GM21737 (cell line): Measurements from ENCODE around the gene TMEM151A.
"Not testable (repeated sequence)": the region's sequence is repeated elsewhere in the genome, so short reads cannot be mapped to it uniquely, and the experiment has no call there.

Experiments
- ATAC-seq: cut with Tn5 transposase; IDR thresholded peaks from one replicate; pipeline ENCODE4 v1.9.1; 2021; ENCODE audit warnings: mild to moderate bottlenecking, moderate library complexity; ENCODE audit not compliant: unreplicated experiment

Gene TMEM151A

DNA sequence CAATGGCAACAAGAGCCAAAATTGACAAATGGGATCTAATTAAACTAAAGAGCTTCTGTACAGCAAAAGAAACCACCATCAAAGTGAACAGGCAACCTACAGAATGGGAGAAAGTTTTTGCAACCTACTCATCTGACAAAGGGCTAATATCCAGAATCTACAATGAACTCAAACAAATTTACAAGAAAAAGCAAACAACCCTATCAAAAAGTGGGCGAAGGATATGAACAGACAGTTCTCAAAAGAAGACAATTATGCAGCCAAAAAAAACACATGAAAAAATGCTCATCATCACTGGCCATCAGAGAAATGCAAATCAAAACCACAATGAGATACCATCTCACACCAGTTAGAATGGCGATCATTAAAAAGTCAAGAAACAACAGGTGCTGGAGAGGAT is 28.6 kb downstream of the TMEM151A start:
- ATAC-seq = not testable (repeated sequence)

DNA sequence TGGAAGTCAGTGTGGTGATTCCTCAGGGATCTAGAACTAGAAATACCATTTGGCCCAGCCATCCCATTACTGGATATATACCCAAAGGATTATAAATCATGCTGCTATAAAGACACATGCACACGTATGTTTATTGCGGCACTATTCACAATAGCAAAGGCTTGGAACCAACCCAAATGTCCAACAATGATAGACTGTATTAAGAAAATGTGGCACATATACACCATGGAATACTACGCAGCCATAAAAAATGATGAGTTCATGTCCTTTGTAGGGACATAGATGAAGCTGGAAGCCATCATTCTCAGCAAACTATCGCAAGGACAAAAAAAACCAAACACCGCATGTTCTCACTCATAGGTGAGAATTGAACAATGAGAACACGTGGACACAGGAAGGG is 29.1 kb downstream of the TMEM151A start:
- not testable (repeated sequence) for ATAC-seq

DNA sequence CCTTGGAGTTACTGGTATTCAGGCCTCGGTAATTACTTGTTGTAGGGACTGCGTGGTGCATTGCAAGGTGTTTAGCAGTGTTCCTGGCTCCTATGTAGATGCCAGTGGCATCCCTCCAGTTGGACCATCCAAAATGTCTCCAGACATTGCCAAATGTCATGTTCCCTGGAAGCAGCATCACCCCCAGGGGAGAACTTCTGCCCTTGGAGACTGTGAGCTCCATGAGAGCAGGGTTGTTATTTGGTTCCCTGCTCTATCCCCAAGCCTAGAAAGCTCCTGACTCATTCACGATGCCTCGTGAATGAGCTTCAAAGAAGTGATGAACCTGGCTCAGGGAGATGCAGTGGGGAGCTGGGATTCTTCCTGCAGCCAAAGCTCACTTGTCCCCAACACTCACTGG is 29.9 kb downstream of the TMEM151A start:
- ATAC-seq = no peak

DNA sequence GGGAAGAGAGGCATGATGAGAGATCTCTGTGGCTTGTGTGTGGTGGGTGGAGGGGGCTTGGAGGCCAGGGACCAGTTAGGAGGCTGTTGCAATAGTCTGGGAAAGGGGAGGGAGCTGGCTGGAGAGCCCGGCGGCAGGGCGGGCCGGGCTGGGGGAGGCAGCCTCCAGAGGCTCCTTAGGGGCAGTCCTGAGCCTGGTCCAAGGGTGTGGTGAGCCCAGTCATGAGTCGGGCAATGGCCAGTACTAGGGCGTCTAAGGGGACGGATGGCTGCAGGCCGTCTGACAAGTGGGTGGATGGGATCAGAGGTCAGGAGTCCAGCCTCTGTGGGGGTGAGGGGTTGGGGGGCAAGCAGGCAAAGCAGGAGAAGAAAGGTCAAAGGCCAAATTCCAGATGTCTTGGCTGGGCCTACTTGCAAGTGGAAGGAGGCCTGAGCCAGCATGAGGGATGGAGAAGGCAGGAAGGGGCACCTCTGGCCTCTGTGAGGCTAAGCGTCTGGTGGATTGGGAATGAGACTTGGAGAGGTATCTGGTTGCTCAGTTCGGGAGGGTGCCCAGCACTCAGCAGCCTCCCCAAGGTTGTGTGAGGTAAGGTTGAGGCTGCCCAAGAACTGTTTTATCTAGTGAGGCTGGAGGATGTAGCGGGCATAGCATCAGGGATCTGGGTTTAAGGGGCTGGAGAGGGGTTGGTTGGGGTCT is 31.2 kb downstream of the TMEM151A start:
- ATAC-seq = no peak

DNA sequence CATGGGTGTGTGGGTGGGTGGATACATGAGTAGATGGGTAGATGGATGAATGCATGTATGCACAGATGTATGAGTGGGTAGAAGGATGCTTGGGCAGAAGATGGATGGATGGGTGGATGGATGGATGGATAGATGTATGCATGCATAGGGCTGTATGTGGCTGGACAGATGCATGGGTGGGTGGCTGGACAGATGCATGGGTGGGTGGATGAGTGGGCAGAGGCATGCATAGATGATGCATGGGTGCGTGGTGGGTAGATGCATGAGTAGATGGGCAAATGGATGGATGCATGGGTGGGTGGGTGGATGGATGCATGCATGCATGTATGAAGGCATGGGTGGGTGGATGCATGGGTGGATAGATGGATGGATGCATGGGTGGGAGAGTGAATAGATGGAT is 32.0 kb downstream of the TMEM151A start:
- ATAC-seq = no peak

DNA sequence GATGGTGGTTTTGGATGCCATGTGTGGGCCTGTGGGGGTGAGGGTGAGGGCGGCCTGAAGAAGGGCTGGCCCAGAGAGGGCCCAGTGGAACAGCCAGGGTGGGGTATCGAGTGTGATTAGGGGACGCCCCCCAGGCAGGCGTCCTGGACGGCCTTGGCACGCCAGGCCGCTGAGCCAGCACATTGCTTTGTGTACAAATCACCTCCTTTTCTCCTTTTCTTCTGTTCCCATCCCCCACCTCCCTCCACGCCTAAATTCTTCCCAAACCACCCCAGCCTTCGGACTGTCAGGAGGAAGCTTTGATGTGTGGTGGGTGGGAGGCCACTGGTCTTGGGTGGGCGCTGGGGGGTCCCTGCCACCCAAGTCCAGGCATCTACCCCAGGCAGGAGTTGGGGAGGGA is 33.0 kb downstream of the TMEM151A start:
- no peak for ATAC-seq

DNA sequence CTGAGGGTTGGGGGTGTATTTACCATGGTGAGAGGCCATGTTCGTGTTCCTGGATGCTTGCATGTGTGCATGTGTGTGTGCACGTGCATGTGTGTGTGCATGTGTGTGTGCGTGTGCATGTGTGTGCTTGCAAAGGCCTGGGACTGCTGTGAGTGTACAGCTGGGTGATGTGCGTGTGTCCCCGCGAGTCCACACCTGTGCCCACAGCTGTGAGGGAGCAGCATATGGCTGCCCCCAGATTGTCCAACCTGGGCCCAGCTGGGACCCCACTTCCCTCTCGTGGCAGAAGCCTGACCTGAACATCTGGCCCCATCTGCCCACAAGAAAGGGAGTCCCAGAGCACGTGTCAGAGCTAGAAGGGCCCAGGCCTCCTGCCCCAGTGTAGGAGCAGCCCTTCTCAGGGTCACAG is 33.6 kb downstream of the TMEM151A start:
- ATAC-seq = no peak

DNA sequence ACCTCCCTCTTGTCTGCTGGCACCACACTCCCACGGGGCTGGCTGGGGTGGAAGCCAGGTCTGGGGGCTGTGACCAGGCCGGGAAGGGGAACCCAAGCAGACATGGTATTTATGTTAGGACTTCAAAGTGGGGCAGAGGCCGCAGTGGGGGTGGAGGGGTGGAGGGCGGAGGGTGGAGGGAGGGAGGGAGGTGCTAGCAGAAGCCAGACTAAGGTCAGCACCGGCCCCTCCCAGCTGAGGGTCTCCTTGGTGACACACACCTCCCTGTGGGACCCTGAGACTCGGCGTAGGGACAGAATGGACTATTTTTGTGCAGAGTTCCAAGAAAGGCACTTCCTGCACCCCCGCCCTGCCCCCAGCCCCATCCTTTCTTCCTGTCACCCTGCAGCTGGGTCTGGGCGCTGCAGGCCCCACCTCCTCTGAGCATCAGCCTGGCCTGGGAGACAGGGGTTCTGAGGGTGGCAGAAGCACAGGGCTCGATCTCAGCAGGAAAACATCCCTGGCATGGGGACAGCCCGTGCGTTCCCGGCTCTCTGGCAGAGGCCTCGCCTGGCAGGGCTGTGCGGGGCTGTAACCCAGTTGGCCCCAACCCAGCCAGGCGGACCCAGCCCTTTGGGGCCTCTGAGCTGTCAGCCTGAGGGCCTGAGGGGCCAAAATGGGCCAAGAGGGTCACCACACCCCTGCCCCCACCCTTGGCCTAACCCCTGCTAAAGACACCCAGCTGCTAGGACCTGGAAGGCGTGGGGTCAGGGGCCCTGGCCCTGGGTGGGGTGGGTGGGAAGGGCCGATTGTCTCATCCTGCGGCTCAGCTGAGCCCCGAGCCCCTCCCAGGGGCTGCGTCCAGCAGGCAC is 34.8 kb downstream of the TMEM151A start:
- no peak for ATAC-seq

DNA sequence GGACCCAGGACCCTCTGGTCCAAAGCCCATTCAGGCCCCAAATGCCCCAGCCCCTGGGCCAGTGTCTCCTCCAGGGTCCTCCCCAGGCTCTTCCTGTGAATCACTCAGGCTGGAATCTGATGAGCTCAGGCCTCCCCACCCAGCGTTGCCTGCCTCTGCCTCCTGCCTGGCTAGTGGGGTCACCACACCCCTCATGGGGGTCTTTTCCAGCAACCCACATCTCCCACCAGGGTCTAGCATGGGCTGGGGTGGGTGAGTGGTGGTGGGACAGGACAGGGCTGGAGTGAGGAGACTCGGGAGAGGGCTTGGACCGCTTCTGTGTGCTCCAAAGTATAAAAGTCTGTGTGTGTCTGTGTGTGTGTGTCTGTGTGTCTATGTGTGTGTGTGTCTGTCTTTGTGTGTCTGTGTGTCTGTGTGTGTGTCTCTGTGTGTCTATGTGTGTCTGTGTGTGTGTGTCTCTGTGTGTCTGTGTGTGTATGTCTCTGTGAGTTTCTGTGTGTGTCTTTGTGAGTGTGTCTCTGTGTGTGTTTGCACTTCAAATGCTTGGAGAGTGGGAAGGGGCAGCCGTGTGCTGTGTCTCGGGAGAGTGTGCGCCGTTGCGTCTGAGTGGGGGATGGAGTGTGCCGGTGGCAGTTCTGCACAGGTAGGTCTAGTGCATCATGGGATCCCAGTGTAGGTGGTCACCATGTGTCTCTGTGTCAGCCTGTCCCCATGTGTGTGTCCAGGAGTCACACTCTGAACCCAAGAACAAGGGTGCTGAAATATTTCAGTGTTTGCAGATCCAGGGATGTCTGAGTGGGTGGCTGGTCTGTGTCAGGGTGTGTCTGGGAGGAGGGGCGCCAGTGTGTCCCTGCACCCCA is 35.7 kb downstream of the TMEM151A start:
- ATAC-seq = no peak

DNA sequence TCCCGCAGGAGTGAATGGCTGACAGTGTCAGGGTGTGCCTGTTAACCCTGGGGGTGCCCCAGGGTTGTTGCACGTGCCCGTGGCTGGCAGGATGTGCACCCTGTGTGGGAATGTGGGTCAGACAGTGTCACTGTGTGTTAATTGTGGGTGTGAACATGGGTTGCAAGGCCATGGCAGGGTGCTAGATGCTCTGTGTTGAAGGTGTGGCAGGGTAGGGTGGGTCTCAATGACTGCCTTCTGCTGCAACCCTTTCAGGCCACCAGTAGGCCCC is 36.3 kb downstream of the TMEM151A start:
- ATAC-seq = no peak

DNA sequence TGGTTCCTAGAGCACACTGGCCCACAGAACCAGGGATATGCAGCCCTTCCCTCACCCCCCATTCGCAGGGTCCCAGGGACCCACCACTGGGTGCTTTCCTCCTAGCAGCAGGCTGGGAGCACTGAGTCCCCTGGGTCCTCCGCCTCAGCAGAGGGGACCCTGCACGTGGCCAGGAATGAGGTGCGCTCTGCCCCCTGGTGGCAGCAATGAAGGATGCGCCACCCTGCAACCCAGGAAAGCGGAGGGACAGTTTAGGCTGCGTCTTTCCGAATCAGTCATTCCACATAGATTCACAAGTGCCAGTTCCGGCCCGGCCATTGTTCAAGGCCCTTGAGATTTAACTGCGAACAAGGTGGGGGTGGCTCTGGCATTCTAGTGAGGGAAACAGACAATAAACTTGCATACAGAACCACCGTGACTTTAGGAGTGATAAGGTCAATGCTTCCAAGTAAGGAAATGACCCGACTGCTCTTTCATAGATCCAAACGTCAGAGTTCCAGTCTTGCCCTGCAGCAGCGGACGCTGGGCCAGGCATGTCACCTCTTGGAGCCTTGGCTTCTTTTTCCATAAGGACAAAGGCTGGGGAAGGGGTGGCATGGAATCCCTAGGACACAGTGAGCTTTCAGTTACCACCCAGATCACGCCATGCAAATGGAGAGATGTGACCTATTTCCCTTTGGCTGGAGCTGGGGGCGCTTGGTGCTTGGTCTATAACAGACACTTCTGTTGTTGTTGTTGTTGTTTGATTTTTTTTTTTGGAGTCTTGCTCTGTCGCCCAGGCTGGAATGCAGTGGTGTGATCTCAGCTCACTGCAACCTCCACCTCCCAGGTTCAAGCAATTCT is 36.8 kb downstream of the TMEM151A start:
- no peak for ATAC-seq

DNA sequence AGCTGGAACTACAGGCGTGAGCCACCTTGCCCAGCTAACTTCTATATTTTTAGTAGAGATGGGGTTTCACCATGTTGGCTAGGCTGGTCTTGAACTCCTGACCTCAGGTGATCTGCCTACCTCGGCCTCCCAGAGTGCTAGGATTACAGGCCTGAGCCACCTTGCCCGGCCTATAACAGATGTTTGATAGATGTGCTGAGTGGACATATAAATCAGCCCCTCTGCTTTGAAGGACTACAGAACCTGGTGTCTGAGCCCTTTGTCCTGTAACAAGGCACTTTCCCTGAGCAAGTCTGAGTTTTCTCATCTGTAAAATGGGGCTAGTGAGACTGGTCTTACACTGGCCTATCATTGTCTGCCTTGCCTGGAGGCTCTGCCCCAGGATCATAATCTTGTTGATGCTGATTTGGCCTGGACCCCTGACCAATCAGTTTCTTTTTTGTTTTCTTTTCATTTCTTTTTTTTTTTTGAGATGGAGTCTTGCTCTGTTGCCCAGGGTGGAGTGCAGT is 37.5 kb downstream of the TMEM151A start:
- no peak for ATAC-seq

DNA sequence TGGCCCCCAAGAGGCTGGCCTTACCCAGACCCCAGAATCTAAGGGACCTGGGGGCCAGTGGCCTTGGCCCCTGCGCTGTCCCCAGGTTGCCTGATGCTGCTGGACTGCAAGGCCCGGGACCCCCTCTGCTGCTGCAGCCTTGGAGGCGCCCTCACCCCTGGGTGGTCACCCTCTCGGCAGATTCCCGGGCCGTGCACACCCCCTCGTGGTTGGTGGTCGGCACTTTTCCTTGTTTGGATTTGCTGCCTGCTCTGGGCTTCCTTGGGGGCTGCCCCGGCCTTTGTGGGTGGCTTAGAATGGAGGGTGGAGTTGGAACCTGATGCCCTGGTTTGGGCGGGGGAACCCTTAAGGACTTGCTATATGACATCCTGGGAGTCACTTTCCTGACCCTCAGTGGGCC is 39.2 kb downstream of the TMEM151A start:
- ATAC-seq = no peak

DNA sequence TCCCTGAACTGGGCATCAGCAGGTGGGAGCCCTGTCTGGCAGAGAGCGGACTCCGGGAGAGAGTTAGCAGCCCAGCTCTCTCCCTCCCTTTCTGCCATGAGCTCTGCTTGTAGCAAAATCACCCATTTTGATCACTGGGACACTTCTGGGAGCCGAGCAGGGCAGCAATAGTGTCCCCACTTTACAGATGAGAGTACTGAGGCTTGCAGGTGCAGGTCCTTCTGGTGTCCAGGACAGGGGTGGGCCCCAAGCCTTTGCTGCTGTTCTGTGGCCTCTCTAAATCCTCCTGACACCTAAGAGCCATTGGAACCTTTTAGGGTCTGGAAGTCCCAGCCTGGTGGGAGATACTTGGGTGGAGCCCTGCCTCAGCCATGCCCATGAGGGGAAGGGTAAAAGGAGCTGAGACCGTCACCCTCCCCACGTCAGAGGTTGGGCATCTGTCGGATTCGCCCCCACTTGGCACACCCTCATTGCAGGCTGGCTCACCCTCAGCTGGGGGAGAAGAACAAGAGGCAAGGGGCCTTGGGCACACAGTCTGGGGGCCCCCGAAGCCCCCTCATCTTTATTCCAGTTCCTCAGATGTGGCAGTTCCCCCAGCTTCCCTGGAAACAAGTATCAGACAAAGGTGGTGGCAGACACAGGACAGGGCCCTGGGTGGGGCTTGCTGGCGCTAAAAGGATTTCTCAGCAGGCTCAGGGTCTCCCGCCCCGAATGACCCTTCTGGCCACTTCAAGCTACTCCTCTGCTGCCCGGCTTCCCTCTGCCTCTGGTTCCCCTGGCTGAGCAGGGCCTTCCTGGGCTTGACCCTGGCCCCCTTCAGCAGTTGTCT is 40.1 kb downstream of the TMEM151A start:
- no peak for ATAC-seq

DNA sequence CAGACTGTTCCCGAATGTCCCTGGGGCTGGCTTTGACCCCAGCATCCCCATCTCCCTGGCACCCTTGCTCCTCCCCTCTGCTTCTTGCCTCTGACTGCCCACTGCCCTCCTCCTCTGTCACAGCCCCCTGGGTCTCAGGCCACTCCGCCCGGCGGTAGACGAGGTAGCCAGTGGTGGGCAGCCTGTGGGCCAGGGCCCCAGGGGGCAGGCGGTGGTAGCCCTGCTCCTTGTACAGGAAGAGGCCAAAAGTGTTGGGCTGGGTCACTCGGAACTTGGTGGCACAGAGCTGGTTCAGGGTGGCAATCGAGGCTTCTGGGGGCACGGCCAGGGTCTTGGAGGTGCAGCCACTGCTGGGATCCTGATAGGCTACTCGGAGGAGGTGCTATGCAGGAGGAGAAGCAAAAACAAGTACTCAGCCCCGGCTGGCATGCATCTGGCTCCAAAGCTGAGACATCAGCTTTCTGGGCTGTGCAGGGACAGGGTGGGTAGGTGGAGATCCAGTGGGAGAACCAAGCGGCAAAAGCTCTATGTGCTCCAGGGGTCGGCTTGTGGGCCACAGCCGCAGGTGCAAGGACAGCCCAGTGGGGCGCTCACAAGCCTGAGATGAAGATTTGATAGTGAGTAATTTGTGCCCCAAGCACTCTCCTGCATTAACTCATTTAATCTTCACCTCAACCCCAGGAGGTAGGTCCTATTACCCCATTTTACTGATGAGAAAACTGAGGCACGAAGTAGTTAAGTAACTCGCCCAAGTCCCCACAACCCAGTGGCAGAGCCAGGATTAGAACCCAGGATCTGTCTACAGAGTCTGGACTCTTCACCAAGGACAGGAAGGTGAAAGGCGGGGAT is 40.9 kb downstream of the TMEM151A start:
- no peak for ATAC-seq

DNA sequence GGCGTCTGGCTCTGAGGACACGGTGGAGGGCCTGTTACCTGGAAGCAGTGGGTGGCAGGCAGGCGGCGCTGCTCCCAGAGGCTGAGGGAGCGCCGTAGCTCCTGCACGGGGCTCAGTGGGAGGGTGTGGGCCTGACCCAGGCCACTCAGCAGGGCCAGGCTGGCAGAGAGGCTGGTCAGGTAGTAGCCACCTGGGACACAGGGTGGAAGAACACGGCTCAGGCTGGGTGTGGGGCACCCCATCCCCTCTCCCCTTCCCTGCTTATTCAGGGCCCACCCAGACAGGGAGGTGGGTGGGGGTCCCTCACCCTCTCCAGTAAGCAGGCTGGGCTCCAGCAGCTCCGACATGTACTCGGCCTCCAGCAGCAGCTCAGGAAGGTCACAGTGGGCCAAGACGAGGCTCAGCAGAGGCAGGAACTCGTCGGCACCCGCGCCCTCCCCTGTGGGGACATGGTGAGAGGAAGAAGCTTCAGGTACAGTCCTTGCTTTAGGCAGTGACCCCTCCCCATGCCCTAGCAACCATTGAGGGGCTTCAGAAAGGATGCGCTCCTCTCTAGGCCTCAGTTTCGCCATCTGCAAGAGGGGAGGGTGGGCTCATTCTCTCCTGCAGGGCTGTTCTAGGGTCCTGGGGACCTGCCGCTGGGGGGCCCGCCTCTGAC is 41.7 kb downstream of the TMEM151A start:
- no peak for ATAC-seq

DNA sequence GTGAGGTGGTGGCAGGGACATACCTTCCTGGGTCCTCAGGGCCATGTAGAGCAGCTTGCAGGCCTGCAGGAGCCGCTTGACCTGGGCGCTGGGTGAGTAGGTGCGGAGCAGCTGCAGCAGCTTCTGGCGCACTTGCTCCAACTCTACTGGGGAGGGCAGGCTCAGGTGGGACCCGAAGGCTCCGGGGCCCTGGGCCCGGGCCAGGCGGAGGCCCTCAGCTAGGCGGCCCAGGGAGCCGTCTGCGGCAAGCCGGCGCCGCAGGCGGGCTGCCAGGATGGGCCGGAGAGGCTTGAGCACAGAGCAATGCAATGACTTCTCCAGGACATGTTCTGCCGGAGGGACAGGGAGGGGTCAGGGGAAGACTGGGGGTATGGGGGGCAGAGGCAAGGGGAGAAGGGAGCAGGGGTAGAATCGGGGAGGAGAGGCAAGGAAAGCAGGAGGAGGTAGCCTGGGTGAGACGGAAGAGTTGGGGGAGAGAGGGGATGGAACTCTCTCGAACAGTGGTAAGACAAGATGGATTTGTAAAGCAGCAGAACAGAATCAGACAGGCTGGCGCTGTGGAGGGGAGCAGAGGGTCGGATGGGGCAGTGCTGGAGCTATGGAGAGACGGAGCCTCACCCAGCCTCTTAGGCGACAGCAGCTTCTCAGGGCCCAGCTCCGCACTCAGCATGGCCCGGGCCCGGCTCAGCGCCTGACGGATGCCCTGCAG is 42.4 kb downstream of the TMEM151A start:
- ATAC-seq = no peak
